ENCODE measurements around the gene GRIK1.

Gene GRIK1

GRCh38 chr21:29827647-29828046 is 112.1 kb downstream of the GRIK1 start:
- no peak for DNase-seq (ENCODE audit: low read depth)

- DNase-seq (ENCODE audit: low read depth) = no peak
Observed at GRCh38 chr21:29827236-29827635, 112.6 kb downstream of the GRIK1 start.

- no peak for DNase-seq (ENCODE audit: low read depth)
Observed at GRCh38 chr21:29826386-29826785, 113.4 kb downstream of the GRIK1 start.

GRCh38 chr21:29825936-29826335 is 113.9 kb downstream of the GRIK1 start:
- DNase-seq (ENCODE audit: low read depth) = no peak

GRCh38 chr21:29825345-29825744 is 114.5 kb downstream of the GRIK1 start:
- no peak for DNase-seq (ENCODE audit: low read depth)

- no peak for DNase-seq (ENCODE audit: low read depth)
Observed at GRCh38 chr21:29822064-29822463, 117.7 kb downstream of the GRIK1 start.

- no peak for DNase-seq (ENCODE audit: low read depth)
Observed at GRCh38 chr21:29821230-29821629, 118.6 kb downstream of the GRIK1 start.

- DNase-seq (ENCODE audit: low read depth) = no peak
Observed at GRCh38 chr21:29819675-29820326, 120.0 kb downstream of the GRIK1 start.

GRCh38 chr21:29818383-29818921 is 121.3 kb downstream of the GRIK1 start:
- DNase-seq (ENCODE audit: low read depth) = no peak

- DNase-seq (ENCODE audit: low read depth) = no peak
Observed at GRCh38 chr21:29817450-29817849, 122.3 kb downstream of the GRIK1 start.

GRCh38 chr21:29812947-29813346 is 126.8 kb downstream of the GRIK1 start:
- DNase-seq (ENCODE audit: low read depth) = no peak

- DNase-seq (ENCODE audit: low read depth) = no peak
Observed at GRCh38 chr21:29810871-29811270, 128.9 kb downstream of the GRIK1 start.

- DNase-seq (ENCODE audit: low read depth) = no peak
Observed at GRCh38 chr21:29808153-29808552, 131.6 kb downstream of the GRIK1 start.

GRCh38 chr21:29805105-29805504 is 134.7 kb downstream of the GRIK1 start:
- DNase-seq (ENCODE audit: low read depth) = no peak

- DNase-seq (ENCODE audit: low read depth) = no peak
Observed at GRCh38 chr21:29803191-29803590, 136.6 kb downstream of the GRIK1 start.

GRCh38 chr21:29801122-29801521 is 138.7 kb downstream of the GRIK1 start:
- DNase-seq (ENCODE audit: low read depth) = no peak

- DNase-seq (ENCODE audit: low read depth) = no peak
Observed at GRCh38 chr21:29800056-29800455, 139.7 kb downstream of the GRIK1 start.

GRCh38 chr21:29798840-29799239 is 141.0 kb downstream of the GRIK1 start:
- DNase-seq (ENCODE audit: low read depth) = no peak

- DNase-seq (ENCODE audit: low read depth) = no peak
Observed at GRCh38 chr21:29797155-29797554, 142.6 kb downstream of the GRIK1 start.

GRCh38 chr21:29793712-29794111 is 146.1 kb downstream of the GRIK1 start:
- DNase-seq (ENCODE audit: low read depth) = no peak

- no peak for DNase-seq (ENCODE audit: low read depth)
Observed at GRCh38 chr21:29789393-29789792, 150.4 kb downstream of the GRIK1 start.

- DNase-seq (ENCODE audit: low read depth) = no peak
Observed at GRCh38 chr21:29788752-29789151, 151.0 kb downstream of the GRIK1 start.

GRCh38 chr21:29787361-29787909 is 152.4 kb downstream of the GRIK1 start:
- no peak for DNase-seq (ENCODE audit: low read depth)
